ENCODE measurements around the gene DEK.

The DEK gene

GRCh38 chr6:18221288-18221615 lies 43.1 kb downstream of the DEK start:
- TF ChIP-seq CTCF (conservative IDR thresholded peaks at IDR 0.05; ENCODE audit: low read depth, low read length) = no peak
- Histone ChIP-seq H3K27ac (no peak overlapping the region), H3K36me3 (ENCODE audit: insufficient read depth) (no peaks in the 10 kb centered on the region; the same call in 1 of the 2 replicates), H3K4me1 (ENCODE audit: low read depth, poor library complexity, severe bottlenecking) (peaks cover 4% of the 10 kb centered on the region), H3K9ac (no peak overlapping the region), H3K4me3 (IDR thresholded peaks at IDR 0.05; ENCODE audit: insufficient read depth, low read depth, low read length) (no peak overlapping the region), H3K79me2 (ENCODE audit: insufficient read depth, low read depth) (no peaks in the 10 kb centered on the region), H4K20me1 (ENCODE audit: insufficient read depth) (no peaks in the 10 kb centered on the region), H2AFZ (ENCODE audit: low read depth) (no peak overlapping the region), H3K27me3 (ENCODE audit: insufficient read depth, low read depth) (no peaks in the 10 kb centered on the region), H3K4me2 (no peak overlapping the region)

- Histone ChIP-seq H3K36me3 (ENCODE audit: insufficient read depth) (no peaks in the 10 kb centered on the region), H4K20me1 (ENCODE audit: insufficient read depth) (no peaks in the 10 kb centered on the region), H3K27me3 (ENCODE audit: insufficient read depth, low read depth) (no peaks in the 10 kb centered on the region), H3K4me1 (ENCODE audit: low read depth, poor library complexity, severe bottlenecking) (peaks cover 4% of the 10 kb centered on the region), H3K79me2 (ENCODE audit: insufficient read depth, low read depth) (no peaks in the 10 kb centered on the region), H3K4me3 (IDR thresholded peaks at IDR 0.05; ENCODE audit: insufficient read depth, low read depth, low read length) (no peak overlapping the region), H3K9ac (no peak overlapping the region), H3K27ac (no peak overlapping the region), H3K4me2 (no peak overlapping the region), H2AFZ (ENCODE audit: low read depth) (no peak overlapping the region)
- TF ChIP-seq CTCF (conservative IDR thresholded peaks at IDR 0.05; ENCODE audit: low read depth, low read length) = no peak
Measured at GRCh38 chr6:18219591-18219990, 44.7 kb downstream of the DEK start.

- Histone ChIP-seq H3K4me2 (no peak overlapping the region), H3K27me3 (ENCODE audit: insufficient read depth, low read depth) (no peaks in the 10 kb centered on the region), H3K9ac (no peak overlapping the region), H3K79me2 (ENCODE audit: insufficient read depth, low read depth) (no peaks in the 10 kb centered on the region), H3K27ac (no peak overlapping the region), H3K4me3 (IDR thresholded peaks at IDR 0.05; ENCODE audit: insufficient read depth, low read depth, low read length) (no peak overlapping the region), H4K20me1 (ENCODE audit: insufficient read depth) (peaks cover 4% of the 10 kb centered on the region; the same call in 1 of the 2 replicates), H3K4me1 (ENCODE audit: low read depth, poor library complexity, severe bottlenecking) (peaks cover 17% of the 10 kb centered on the region), H3K36me3 (ENCODE audit: insufficient read depth) (no peaks in the 10 kb centered on the region), H2AFZ (ENCODE audit: low read depth) (no peak overlapping the region)
- TF ChIP-seq CTCF (conservative IDR thresholded peaks at IDR 0.05; ENCODE audit: low read depth, low read length) = no peak
Measured at GRCh38 chr6:18218233-18218632, 46.1 kb downstream of the DEK start.

GRCh38 chr6:18216411-18216810 lies 47.9 kb downstream of the DEK start:
- H3K27ac ChIP-seq = no peak overlapping the region

More at GRCh38 chr6:18216411-18216810, 47.9 kb downstream of the DEK start:
- Histone ChIP-seq H4K20me1 (ENCODE audit: insufficient read depth) (peaks cover 4% of the 10 kb centered on the region; the same call in 1 of the 2 replicates), H3K4me1 (ENCODE audit: low read depth, poor library complexity, severe bottlenecking) (peaks cover 17% of the 10 kb centered on the region), H3K4me3 (IDR thresholded peaks at IDR 0.05; ENCODE audit: insufficient read depth, low read depth, low read length) (no peak overlapping the region), H3K9ac (no peak overlapping the region), H3K27me3 (ENCODE audit: insufficient read depth, low read depth) (no peaks in the 10 kb centered on the region), H3K79me2 (ENCODE audit: insufficient read depth, low read depth) (no peaks in the 10 kb centered on the region), H3K4me2 (no peak overlapping the region), H3K36me3 (ENCODE audit: insufficient read depth) (no peaks in the 10 kb centered on the region), H2AFZ (ENCODE audit: low read depth) (no peak overlapping the region)
- no peak for TF ChIP-seq CTCF (conservative IDR thresholded peaks at IDR 0.05; ENCODE audit: low read depth, low read length)
